Adrenal gland (tissue), 5 donors: ENCODE data around the gene FPGS.

Experiments
- CTCF ChIP-seq, 6 experiments: fragments of 450-650 bp in 4 of 6; fragments of 200-600 bp in 2 of 6; sonication (generic) in 1 of 6; IDR thresholded peaks; 1 replicate in 5 of 6; 2 replicates in 1 of 6; pipeline versions ENCODE4 v1.5.1 to v1.8.0; 2016 to 2021; ENCODE audit warnings: antibody characterized with exemption in 6 of 6, mild to moderate bottlenecking in 2 of 6, moderate library complexity in 1 of 6
- POLR2A ChIP-seq, 2 donors: fragments of 450-650 bp; IDR thresholded peaks; one replicate each; pipeline ENCODE4 v1.6.1; 2017; ENCODE audit warnings: antibody characterized with exemption in 2 of 2, mild to moderate bottlenecking in 2 of 2, moderate library complexity in 1 of 2
- donor health status: DM: no; HTN: no; CAD: no.

DNA sequence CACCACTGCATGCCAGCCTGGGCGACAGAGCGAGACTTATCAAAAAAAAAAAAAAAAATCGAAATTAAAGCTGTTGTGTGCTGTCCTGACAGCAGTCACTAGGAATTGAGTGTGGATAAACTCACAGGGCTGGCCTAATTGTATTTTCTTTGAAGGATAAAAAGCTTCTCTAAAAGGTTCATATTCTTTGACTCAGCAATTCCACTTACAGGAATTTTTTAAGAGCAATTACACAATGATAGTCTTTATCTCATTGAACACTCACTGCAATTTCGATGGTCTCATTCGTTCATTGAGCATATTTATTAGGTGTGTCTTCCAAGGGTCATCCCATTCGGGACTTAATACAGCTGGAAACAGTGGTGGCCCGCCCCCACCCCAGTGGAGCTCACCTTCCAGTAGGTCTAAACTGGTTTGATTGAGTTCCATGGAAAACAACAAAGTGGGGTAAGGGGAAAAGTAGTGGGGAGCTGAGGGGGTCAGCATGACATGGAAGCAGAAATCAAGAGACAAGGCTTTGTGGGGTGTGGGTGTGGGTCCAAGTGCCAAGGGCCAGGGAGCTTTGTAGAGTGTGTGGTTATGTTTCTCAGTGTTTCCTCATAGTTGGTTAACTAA lies 10.2 kb upstream of the FPGS start:
- TF ChIP-seq CTCF (IDR thresholded peaks at IDR 0.05) = no peak
- TF ChIP-seq POLR2A (IDR thresholded peaks at IDR 0.05) = no peak
